HG03439 (cell line): ENCODE data around the gene CRY2.

Source experiments
- ATAC-seq: cut with Tn5 transposase; IDR thresholded peaks from one replicate; pipeline ENCODE4 v1.9.1; 2021; ENCODE audit warnings: mild to moderate bottlenecking, moderate library complexity; ENCODE audit not compliant: unreplicated experiment

The CRY2 gene

DNA sequence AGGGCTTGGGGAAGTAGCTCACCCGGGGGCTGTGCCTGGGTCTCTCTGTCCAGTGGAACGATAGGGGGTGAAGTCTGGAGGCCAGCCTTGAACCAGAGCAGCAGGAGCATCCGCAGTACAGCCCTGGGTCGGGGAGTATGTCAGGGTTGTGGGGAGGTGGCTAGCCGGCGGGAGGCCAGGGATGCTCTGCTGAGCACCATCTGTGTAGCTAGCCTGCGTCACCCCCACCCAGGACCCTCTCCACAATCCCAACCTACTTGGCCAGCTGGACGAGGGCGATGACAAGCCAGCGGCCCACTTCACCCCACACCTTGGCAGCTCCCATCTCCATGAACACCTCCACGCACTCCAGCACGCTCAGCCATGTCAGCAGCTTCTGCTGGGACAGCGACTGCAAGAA, 68.2 kb downstream of the CRY2 start:
- no peak for ATAC-seq

GRCh38 chr11:45917286-45917622, 70.0 kb downstream of the CRY2 start:
- ATAC-seq, result peak; percentile 1

- peak; percentile 80 for ATAC-seq
Observed at GRCh38 chr11:45917623-45918330, 70.5 kb downstream of the CRY2 start, which contains the start of gene PEX16. TSS of gene PEX16 (minus strand) at chr11:45917877. CDS start at chr11:45917811, 66 bp downstream.

- peak; percentile 38 for ATAC-seq
Observed at GRCh38 chr11:45918331-45918941, 71.2 kb downstream of the CRY2 start.

DNA sequence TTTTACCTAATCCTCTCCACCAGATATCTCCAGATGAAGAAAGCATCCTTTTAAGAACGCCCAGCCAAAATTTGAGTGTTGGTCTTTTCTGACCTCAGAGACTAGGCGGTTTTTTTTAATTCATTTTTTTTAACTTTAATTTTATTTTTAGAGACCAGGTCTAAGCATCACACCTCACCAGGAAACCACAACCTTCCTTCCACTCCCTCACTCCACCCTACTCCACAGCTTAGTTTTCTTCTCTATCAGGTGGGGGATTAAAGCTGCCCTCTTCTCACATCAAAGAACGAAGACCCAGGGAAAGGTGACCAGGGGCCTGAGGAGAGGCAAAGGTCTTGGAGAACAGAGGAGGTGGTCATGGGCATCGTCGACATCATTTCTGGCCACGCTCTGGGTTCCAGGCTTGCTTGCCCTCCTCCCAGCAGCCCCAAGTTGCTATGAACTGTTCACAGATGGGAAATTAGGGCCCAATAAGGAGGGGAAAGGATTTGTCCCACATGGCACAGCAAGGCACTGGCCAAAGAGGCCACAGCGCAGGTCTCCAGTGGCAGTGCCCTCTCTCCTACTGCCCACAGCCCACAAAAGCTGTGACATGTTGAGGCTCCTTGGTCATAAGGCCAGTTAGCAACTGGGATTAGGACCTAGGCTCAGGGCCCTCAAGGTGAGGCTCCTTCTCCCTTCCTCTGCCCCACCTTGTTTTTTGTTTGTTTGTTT, 71.8 kb downstream of the CRY2 start:
- ATAC-seq, result no peak

DNA sequence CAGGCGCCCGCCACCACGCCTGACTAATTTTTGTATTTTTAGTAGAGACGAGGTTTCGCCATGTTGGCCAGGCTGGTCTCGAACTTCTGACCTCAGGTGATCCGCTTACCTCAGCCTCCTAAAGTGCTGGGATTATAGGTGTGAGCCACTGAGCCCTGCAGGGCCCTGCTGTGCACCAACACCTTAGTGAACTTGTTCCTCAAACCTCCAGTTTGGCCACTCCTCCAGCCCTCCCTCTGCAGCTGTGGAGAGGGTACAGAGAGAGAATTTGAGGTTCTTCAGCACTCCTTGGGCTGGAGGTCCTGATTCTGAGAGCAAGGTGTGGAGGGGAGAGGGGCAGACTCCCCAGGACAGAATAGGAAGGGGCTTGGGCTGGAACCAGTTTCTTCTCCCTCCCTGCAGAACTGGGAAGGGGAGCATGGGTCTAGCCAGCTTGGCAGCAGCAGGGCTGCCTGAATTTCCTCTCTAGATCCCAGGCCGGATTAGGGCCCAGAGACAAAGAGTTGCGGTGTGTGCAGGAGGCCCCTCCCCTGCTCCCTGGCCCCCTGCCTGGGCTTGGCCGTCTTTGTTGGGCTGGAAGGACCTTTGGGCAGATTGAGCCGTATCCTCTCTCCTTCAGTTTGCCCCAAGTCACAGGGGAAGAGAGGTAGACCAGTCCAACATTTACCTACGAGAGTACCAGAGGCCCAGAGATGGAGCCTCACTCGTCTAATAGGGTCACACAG, 72.7 kb downstream of the CRY2 start:
- ATAC-seq, result no peak

DNA sequence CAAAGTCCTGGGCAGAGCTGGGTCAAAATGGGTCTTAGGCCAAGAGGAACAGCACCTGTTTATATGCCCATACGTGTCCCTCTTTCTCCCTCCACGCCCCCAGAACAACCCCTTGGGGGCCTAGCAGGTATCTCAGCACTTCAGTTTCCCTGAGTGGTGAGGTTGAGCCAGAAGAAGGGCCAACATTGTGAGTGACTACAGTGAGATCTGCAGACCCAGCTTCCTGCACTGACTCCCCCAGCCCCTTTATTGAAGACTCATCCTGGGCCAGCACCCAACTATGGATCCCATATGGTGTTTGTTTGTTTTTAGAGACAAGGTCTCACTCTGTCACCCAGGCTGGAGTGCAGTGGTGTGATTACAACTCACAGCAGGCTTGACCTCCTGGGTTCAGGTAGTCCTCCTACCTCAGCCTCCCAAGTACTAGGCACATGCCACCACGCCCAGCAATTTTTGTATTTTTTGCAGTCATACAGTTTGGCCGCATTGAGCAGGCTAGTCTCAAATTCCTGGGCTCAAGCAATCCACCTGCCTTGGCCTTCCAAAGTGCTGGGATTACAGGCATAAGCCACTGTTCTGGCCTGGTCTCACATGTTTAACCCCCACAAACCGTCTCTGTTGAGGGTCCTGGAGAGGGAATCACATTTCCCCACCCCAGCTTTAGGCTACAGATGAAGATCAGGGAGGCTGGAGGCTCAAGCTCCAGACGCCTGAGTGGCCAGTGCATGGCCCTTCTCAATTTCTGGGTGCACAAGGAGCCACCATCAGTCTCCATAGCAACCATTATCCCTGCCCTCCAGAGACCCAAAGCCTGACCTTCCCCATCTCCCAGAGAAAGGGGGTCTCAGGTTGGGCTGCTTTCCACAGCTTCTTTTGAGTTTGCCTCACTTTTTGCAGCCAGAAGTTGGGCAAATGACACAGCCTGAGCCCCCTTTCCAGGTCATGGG, 73.5 kb downstream of the CRY2 start:
- ATAC-seq, result no peak

- ATAC-seq, result no peak
Observed at GRCh38 chr11:45921561-45922424, 74.5 kb downstream of the CRY2 start.

GRCh38 chr11:45922425-45923082, 75.3 kb downstream of the CRY2 start, which contains the start of gene LARGE2:
TSS of gene LARGE2 (plus strand) at chr11:45922656. CDS start at chr11:45922883, 227 bp downstream.
- no peak for ATAC-seq

GRCh38 chr11:45924036-45924915, 77.0 kb downstream of the CRY2 start:
- ATAC-seq, result no peak

DNA sequence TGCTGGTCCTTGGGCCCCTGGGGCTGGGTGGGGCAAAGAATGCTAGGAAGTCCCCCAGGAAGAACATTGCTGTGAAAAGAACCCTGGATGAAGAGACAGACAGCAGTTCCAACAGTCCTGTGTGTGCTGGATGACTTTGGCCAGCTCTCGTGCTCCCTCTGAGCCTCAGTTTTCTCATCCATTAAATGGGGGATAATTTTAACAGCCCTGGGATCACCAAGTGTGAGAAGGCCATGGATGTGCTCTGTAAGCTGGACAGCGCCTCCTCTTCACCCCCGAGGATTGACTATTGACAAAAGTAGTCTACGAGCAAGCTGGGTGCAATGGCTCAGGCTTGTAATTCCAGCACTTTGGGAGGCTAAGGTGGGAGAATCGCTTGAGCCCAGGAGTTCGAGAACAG, 77.7 kb downstream of the CRY2 start:
- ATAC-seq, result no peak

- no peak for ATAC-seq
Observed at GRCh38 chr11:45925550-45925949, 78.3 kb downstream of the CRY2 start.

- no peak for ATAC-seq
Observed at GRCh38 chr11:45926001-45926401, 78.7 kb downstream of the CRY2 start.

- no peak for ATAC-seq
Observed at GRCh38 chr11:45926536-45927331, 79.5 kb downstream of the CRY2 start.

- ATAC-seq, result no peak
Observed at GRCh38 chr11:45927332-45927683, 80.0 kb downstream of the CRY2 start.

DNA sequence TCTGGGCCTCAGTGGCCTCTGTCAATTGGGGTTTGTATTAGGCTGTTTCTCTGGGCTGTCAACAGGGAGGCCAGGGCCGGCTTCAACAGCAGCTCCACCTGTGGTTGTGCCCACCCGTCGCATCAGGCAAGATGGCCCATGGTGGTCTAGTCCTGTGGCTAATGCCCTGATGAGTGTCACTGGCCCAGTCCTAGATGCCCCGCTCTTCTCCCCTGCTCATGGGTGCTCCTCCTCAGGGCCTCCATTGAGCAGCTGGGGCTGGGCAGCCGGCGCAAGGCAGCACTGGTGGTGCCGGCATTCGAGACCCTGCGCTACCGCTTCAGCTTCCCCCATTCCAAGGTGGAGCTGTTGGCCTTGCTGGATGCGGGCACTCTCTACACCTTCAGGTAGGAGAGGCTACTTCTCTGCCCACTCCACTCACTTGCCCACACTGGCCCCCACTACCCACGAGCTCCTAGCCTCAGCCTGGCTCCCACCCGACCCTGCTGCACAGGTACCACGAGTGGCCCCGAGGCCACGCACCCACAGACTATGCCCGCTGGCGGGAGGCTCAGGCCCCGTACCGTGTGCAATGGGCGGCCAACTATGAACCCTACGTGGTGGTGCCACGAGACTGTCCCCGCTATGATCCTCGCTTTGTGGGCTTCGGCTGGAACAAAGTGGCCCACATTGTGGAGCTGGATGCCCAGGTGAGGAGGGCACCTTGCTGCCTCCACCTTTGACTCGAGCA, 80.6 kb downstream of the CRY2 start:
- no peak for ATAC-seq
